ENCODE results near the gene GLB1L3. TPM values are rescaled to one million over a fixed set of nuclear protein-coding genes. Genes with fewer than 3 reads are reported as not detected.
A peak's percentile ranks its signal among the peaks of the same experiment; 100 is the strongest.
"Not testable (repeated sequence)": the region's sequence is repeated elsewhere in the genome, so short reads cannot be mapped to it uniquely, and the experiment has no call there.

GLB1L3 gene
- total RNA-seq, 2 donors from 2014 or later, result 2.3 to 7.1 TPM

DNA sequence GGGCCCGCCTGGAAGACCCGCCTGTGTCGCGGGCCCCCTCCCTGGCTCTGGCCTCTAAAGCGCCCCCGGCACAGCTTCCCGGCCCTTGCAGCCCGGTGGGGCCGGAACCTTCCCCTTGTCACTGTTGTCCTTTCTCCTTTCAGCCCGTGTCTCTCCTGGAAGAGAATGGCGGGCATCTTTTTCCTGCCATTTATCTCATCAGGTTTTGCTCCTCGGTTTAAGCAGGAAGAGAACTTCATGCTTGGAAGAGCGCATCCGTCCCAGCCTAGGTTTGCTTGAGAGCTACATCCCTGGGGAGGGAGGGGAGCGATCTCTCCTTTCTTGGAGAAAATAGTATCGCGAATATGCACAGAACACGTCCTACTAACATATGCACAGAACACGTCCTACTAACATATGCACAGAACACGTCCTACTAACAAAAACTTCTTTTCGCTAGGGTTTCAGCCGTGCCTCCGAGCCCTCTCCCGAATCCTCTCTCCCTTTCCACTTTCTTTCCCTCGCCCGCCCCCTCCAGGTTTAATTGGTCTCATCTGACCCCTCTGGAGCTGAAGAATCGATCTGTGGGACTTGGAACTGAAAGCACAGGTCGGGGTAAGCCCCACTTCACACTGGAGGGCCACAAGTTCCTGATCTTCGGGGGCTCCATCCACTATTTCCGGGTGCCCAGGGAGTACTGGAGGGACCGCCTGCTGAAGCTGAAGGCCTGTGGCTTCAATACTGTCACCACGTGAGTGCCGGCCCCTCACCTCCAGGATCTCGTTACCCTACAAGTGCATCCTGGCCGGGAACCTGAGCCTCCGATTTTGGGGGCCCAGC is 1.2 kb downstream of the GLB1L3 start:
- H3K27ac Mint-ChIP-seq, result peak overlapping the region; percentile 39
- H3K9me3 ChIP-seq (ENCODE audit: control insufficient read depth, low read length), result peaks cover 6% of the 10 kb centered on the region
- H3K9ac ChIP-seq (ENCODE audit: extremely low read depth, low read length, poor library complexity, severe bottlenecking), result no peak overlapping the region
- H3K9me3 Mint-ChIP-seq, result no peaks in the 10 kb centered on the region
- H3K4me3 Mint-ChIP-seq, result peak overlapping the region; percentile 84
- DNase-seq, result peak; percentile 78
- peaks cover 20% of the 10 kb centered on the region for H3K27me3 Mint-ChIP-seq (ENCODE audit: insufficient read depth)
- peaks cover 61% of the 10 kb centered on the region for H3K27me3 ChIP-seq (ENCODE audit: control insufficient read depth, insufficient read depth, low read length, poor library complexity, severe bottlenecking)
- H3K27ac ChIP-seq (ENCODE audit: low read depth, low read length), result no peak overlapping the region
- H3K36me3 Mint-ChIP-seq (ENCODE audit: low read depth), result no peaks in the 10 kb centered on the region
- H3K4me1 ChIP-seq (ENCODE audit: control insufficient read depth, insufficient read depth, low read length), result no peaks in the 10 kb centered on the region
- H3K4me1 Mint-ChIP-seq, result peaks cover 19% of the 10 kb centered on the region
- TF ChIP-seq CTCF (conservative IDR thresholded peaks at IDR 0.05), result peak; percentile 43
- 28 to 30% methylated on average over 23 to 36 of the region's 36 CpGs for WGBS, 2 experiments (ENCODE audit: insufficient coverage in 1 of 2, insufficient read length in 1 of 2)
- H3K36me3 ChIP-seq (ENCODE audit: control insufficient read depth, insufficient read depth, low read length), result no peaks in the 10 kb centered on the region
- H3K4me3 ChIP-seq (ENCODE audit: low read length), result peak overlapping the region; percentile 85

DNA sequence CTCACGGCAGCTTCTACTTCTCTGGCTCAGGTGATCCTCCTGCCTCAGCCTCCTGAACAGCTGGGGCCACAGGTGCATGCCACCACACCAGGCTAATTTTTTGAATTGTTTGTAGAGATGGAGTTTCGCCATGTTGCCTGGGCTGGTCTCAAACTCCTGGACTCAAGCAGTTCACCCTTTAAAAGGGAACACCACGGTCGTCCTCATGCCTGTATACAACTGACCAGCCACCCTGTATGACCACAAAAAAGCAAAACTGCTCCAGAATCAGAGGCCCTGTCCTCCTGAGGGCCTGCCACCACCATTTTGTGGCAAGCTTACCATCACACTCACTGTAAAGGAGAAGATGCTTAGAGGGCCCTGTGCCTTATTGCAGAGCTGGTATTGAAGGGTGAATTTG is 2.2 kb downstream of the GLB1L3 start:
- Histone ChIP-seq H3K9ac (ENCODE audit: extremely low read depth, low read length, poor library complexity, severe bottlenecking) (no peak overlapping the region), H3K27ac (ENCODE audit: low read depth, low read length) (no peak overlapping the region), H3K4me3 (ENCODE audit: low read length) (no peak overlapping the region), H3K4me1 (ENCODE audit: control insufficient read depth, insufficient read depth, low read length) (no peaks in the 10 kb centered on the region), H3K36me3 (ENCODE audit: control insufficient read depth, insufficient read depth, low read length) (no peaks in the 10 kb centered on the region), H3K27me3 (ENCODE audit: control insufficient read depth, insufficient read depth, low read length, poor library complexity, severe bottlenecking) (peaks cover 52% of the 10 kb centered on the region), H3K9me3 (ENCODE audit: control insufficient read depth, low read length) (peaks cover 6% of the 10 kb centered on the region)
- no peak for DNase-seq
- H3K4me3 Mint-ChIP-seq, result no peak overlapping the region
- no peaks in the 10 kb centered on the region for H3K36me3 Mint-ChIP-seq (ENCODE audit: low read depth)
- no peak for TF ChIP-seq CTCF (conservative IDR thresholded peaks at IDR 0.05)
- H3K4me1 Mint-ChIP-seq, result peaks cover 10% of the 10 kb centered on the region
- WGBS, 2 experiments (ENCODE audit: insufficient coverage in 1 of 2, insufficient read length in 1 of 2), result 96 to 100% methylated on average over 3 to 4 of the region's 4 CpGs
- H3K27ac Mint-ChIP-seq, result no peak overlapping the region
- peaks cover 20% of the 10 kb centered on the region for H3K27me3 Mint-ChIP-seq (ENCODE audit: insufficient read depth)
- H3K9me3 Mint-ChIP-seq, result no peaks in the 10 kb centered on the region

GRCh38 chr11:134281635-134282034 is 5.5 kb downstream of the GLB1L3 start:
- not testable (repeated sequence) for H3K9me3 ChIP-seq (ENCODE audit: control insufficient read depth, low read length); H3K9me3 Mint-ChIP-seq; H3K36me3 Mint-ChIP-seq (ENCODE audit: low read depth); H3K4me3 ChIP-seq (ENCODE audit: low read length); H3K9ac ChIP-seq (ENCODE audit: extremely low read depth, low read length, poor library complexity, severe bottlenecking); H3K4me1 ChIP-seq (ENCODE audit: control insufficient read depth, insufficient read depth, low read length); H3K27ac ChIP-seq (ENCODE audit: low read depth, low read length); DNase-seq; H3K4me1 Mint-ChIP-seq; H3K4me3 Mint-ChIP-seq; H3K27me3 Mint-ChIP-seq (ENCODE audit: insufficient read depth); H3K36me3 ChIP-seq (ENCODE audit: control insufficient read depth, insufficient read depth, low read length); H3K27ac Mint-ChIP-seq
- peaks cover 19% of the 10 kb centered on the region for H3K27me3 ChIP-seq (ENCODE audit: control insufficient read depth, insufficient read depth, low read length, poor library complexity, severe bottlenecking)
- WGBS, 2 experiments (ENCODE audit: insufficient coverage in 1 of 2, insufficient read length in 1 of 2), result 78% methylated on average over 6 of the region's 17 CpGs; no CpG with 5 or more reads in 1 of the 2 experiments

Measured in endodermal cell (in vitro differentiated cells).